Upper lobe of left lung (tissue), 4 donors: ENCODE measurements around the gene OGA.

Experiments used
- POLR2A ChIP-seq, 4 donors: fragments of 450-650 bp; IDR thresholded peaks; one replicate each; pipeline ENCODE4 v1.5.1; 2016 to 2017; ENCODE audit warnings: antibody characterized with exemption in 4 of 4, mild to moderate bottlenecking in 2 of 4
- TF ChIP-seq, protein P1 (sequence below), 6 experiments: fragments of 450-650 bp in 4 of 6; fragments of 200-600 bp in 2 of 6; sonication (generic) in 2 of 6; IDR thresholded peaks; one replicate each; pipeline ENCODE4 v1.5.1; 2016 to 2019; ENCODE audit warnings: antibody characterized with exemption in 6 of 6

GRCh38 chr10:101818872-101819633 is 809 bp upstream of the OGA start:
- TF ChIP-seq, protein P1, sequence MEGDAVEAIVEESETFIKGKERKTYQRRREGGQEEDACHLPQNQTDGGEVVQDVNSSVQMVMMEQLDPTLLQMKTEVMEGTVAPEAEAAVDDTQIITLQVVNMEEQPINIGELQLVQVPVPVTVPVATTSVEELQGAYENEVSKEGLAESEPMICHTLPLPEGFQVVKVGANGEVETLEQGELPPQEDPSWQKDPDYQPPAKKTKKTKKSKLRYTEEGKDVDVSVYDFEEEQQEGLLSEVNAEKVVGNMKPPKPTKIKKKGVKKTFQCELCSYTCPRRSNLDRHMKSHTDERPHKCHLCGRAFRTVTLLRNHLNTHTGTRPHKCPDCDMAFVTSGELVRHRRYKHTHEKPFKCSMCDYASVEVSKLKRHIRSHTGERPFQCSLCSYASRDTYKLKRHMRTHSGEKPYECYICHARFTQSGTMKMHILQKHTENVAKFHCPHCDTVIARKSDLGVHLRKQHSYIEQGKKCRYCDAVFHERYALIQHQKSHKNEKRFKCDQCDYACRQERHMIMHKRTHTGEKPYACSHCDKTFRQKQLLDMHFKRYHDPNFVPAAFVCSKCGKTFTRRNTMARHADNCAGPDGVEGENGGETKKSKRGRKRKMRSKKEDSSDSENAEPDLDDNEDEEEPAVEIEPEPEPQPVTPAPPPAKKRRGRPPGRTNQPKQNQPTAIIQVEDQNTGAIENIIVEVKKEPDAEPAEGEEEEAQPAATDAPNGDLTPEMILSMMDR (IDR thresholded peaks at IDR 0.05): no peak
- TF ChIP-seq POLR2A (IDR thresholded peaks at IDR 0.05): no peak
